GM12891 (cell line): ENCODE measurements around the gene MGAM2.

Experiments used
- DNase-seq: peaks from one replicate; pipeline ENCODE4 v3.0.0; 2011; ENCODE audit warnings: low spot score; ENCODE audit not compliant: insufficient read length
- FAIRE-seq: peaks from 2 replicates; lab custom pipeline; 2011; peaks lifted over from hg19 to GRCh38; lab: Jason Lieb, UNC
- PAX5 ChIP-seq: IDR thresholded peaks from 2 replicates; pipeline ENCODE4 v1.6.1; 2011; ENCODE audit warnings: low read length, moderate library complexity, mild to moderate bottlenecking; ENCODE audit not compliant: insufficient read depth, severe bottlenecking
- POLR2A ChIP-seq: IDR thresholded peaks from 2 replicates; pipeline ENCODE4 v1.6.1; 2011; ENCODE audit warnings: low read depth, low read length, control low read depth
- POLR2AphosphoS5 ChIP-seq: IDR thresholded peaks from 2 replicates; pipeline ENCODE4 v1.6.1; 2011; ENCODE audit warnings: low read depth, low read length, control low read depth
- POU2F2 ChIP-seq: IDR thresholded peaks from 2 replicates; pipeline ENCODE4 v1.6.1; 2011; ENCODE audit warnings: low read depth, mild to moderate bottlenecking, control low read depth, low read length, moderate library complexity
- SPI1 ChIP-seq: IDR thresholded peaks from 2 replicates; pipeline ENCODE4 v1.6.1; 2011; ENCODE audit warnings: low read depth, low read length, control low read depth
- TAF1 ChIP-seq: IDR thresholded peaks from 2 replicates; pipeline ENCODE4 v1.6.1; 2011; ENCODE audit warnings: low read depth, low read length, control low read depth

The MGAM2 gene

DNA sequence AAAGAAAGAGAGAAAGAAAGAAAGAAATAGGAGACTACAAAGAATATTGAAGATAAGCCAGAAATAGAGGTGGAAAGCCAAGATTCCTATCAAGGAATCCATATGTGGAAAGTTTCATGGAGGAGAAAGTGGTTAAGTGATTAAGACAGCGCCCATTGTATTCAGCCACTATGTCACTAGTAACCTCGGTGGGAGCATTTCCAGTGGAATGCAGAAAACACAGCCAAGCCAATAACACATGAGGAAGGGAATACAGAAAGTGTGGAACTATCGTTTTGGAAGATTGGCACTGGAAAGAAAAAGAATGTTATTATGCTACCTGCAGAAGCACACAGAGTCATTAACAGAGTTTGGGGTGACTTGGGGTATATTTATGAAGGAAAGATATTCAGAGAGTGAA, 2.7 kb downstream of the MGAM2 start:
- no peak for FAIRE-seq
- no peak for DNase-seq
- no peak for TF ChIP-seq POLR2AphosphoS5
- TF ChIP-seq TAF1, result no peak
- TF ChIP-seq POU2F2, result no peak
- TF ChIP-seq SPI1, result no peak
- TF ChIP-seq POLR2A, result no peak
- no peak for TF ChIP-seq PAX5

DNA sequence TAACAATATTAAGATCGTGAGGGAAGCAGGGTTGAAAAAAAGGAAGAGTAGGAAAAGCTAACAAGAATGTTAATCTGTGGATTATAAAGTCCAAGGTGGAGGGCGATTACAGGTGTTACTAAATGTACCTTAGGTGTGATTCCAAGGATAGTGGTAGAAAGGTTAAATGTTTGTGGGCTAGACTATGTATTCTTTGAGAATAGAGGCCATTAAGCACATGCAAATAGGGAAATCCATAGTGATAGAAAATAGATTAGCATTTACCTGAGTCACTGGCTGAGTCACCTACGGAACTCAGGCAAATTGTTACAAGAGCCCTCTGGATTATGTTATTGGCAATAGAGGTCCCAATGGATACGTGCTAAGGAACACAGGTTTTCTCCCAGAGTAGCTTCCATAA, 9.0 kb downstream of the MGAM2 start:
- FAIRE-seq (no peak), DNase-seq (no peak)
- no peak for TF ChIP-seq PAX5
- no peak for TF ChIP-seq POU2F2
- no peak for TF ChIP-seq POLR2A
- TF ChIP-seq TAF1, result no peak
- no peak for TF ChIP-seq SPI1
- TF ChIP-seq POLR2AphosphoS5, result no peak

DNA sequence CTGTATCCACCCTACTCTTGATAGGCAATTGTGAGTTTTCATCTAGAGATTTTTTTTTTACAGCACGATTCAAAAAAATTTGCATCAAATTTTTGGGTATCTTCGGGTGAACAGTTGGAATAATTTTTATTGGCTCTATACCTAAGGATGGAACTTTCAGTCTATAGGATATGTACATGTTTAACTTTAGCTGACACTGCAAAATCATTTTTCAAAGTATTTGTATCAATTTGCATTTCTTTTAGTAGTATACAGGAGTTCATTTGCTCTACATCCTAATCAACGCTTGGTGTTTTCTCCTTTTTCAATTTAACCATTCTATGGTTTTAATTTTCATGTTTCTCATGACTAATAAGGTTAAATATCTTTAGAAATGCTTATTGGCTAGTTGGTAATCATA, 11.7 kb downstream of the MGAM2 start:
- no peak for DNase-seq
- TF ChIP-seq PAX5 (no peak), POU2F2 (no peak), SPI1 (no peak)
- FAIRE-seq, result no peak

DNA sequence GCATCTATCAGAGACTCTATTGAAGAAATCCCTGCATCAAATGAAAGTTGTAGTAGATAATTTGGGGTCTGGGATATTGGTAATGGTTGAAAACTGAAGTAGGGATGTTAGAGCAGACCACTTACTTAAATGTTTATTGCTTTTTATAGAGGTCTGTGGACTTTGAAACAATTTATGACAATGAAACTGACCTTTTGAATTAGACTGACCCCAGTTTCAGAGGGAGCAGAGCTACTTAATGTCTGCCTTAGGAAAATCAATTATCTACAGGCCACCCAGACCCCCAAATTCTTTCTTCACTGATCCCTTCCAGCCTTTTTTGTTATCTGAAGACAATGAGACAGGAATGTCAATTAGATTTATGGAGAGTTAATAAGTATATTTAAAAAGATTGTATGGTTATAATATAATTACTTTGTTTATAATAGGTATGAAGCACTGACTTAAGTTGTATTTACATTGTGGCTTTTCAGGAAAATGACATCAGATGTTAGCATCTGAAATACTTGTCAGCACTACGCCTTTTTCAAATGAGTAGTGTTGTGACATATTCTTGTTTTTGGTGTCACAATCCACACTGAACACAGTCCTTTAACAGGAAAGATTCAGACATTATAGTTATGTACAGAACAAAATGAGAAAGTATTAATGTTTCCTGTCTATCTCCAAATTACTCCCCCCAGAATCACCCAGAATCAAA, 13.9 kb downstream of the MGAM2 start:
- FAIRE-seq, result no peak
- TF ChIP-seq POLR2AphosphoS5 (no peak), SPI1 (no peak), POLR2A (no peak), TAF1 (no peak), PAX5 (no peak), POU2F2 (no peak)
- DNase-seq, result no peak

DNA sequence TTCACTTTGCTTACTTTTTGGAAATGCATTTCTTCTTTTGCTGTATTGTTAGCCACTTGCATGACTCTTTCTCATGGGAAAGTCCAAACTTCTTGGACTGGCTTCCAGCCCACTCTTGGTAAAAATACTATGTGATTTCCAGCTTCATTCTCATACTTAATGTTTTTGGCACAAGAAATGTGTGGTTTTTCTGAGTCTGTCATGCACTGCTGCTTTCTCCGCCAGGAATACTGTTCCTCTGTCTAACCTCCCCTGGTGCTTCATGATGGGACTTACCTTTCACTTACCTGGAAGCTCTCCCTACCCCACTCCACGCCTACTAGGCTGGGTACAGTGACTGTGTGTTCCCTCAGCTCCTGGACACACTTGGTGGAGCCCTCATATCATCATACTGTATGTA, 18.7 kb downstream of the MGAM2 start:
- DNase-seq, result no peak
- no peak for FAIRE-seq
- TF ChIP-seq POLR2AphosphoS5 (no peak), PAX5 (no peak), POLR2A (no peak), SPI1 (no peak)

DNA sequence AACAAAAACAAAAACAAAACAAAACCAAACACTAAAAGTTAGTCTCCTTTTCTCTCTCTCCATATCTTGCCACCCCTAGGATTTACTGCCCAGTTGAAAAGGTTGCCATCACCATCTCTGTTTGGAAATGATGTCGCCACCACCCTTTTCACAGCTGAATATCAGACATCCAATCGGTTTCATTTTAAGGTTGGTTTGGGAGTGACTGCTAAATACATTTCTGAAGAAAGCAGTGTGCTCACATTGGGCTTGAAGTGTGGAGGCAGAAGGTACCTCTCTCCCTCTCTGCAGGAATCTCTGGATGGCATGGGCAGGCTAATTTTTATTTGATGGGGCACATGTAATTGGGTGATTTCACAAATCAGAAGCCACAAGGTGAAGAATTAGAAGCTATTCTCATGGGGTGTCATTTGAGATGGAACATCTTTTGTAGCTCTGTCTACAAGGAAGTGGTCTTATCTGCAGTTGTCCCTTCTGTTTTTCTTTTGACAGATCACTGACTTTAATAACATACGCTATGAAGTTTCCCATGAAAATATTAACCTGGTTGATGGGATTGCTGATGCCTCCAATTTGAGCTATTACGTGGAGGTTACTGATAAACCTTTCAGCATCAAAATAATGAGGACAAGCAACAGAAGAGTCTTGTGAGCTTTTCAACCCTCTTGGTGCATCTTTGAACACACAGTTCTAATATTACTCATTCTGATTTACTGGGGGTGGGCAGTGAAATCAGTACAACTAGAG, 20.1 kb downstream of the MGAM2 start:
- FAIRE-seq (no peak), DNase-seq (no peak)
- TF ChIP-seq TAF1 (no peak), POLR2A (no peak), POU2F2 (no peak)

DNA sequence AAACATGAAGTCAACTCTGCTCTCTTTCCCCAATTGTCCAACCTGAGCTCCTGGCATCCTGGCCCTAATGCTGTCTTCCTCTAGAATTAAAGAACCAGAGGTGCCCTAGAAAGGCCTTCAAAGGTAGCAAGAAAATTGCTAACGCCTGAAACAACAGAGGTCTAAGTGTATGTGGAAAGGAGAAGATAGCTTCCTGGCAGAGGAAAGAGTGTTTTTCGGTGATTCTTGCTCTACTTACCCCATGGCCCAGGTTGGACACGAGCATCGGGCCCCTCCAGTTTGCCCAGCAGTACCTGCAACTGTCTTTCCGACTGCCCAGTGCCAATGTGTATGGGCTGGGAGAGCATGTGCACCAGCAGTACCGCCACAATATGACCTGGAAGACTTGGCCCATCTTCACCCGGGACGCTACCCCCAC, 22.2 kb downstream of the MGAM2 start:
- FAIRE-seq, result no peak
- no peak for TF ChIP-seq POU2F2
- no peak for TF ChIP-seq TAF1
- TF ChIP-seq POLR2AphosphoS5, result no peak
- no peak for TF ChIP-seq POLR2A
- no peak for TF ChIP-seq PAX5
- no peak for TF ChIP-seq SPI1
- DNase-seq, result no peak

DNA sequence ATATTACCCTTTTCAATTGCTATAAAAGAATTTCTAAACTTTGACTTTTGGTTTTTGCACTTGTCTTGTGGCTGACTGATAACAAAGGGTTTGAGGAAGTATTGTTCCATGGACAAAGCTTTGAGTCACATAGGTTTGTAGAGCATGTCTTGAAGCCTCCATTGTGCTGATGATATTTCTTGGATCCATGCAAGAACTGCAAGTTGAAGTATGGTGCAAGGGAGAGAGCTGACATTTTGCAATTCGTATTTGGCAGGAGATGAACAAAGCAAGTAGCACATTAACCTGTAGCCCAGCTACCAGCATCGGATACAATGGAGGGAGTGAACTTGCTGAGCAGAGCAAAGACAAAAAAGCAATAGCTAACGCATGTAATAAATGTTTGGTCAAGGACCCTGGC, 23.4 kb downstream of the MGAM2 start:
- FAIRE-seq (no peak), DNase-seq (no peak)
- TF ChIP-seq TAF1, result no peak
- no peak for TF ChIP-seq PAX5
- no peak for TF ChIP-seq POLR2AphosphoS5
- TF ChIP-seq SPI1, result no peak
- TF ChIP-seq POLR2A, result no peak
- no peak for TF ChIP-seq POU2F2

DNA sequence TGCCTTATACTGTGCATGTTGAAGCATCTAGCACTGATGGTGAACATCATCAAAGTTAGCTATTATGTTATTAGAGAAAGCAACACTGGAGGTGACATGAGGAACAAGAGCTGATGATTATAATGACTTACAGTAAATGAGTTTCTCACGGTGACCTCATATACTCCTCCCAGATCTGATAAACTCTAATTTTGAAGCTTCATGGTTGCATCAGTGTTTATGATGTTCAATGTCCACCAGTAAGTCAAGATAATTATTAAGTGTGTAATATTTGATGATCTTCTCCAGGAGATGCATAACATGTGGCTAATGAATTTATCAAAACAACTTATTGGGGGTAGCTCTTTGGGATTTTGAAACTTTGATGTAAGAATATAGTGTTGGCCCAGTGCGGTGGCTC, 27.5 kb downstream of the MGAM2 start:
- no peak for FAIRE-seq
- TF ChIP-seq TAF1, result no peak
- TF ChIP-seq POU2F2, result no peak
- TF ChIP-seq SPI1, result no peak
- TF ChIP-seq PAX5, result no peak
- TF ChIP-seq POLR2A, result no peak
- no peak for TF ChIP-seq POLR2AphosphoS5
- DNase-seq, result no peak
